ENCODE results near the gene YJU2. TPM values are rescaled to one million over a fixed set of nuclear protein-coding genes. Genes with fewer than 3 reads are reported as not detected.

Gene YJU2
- total RNA-seq, 1 donor from 2014 or later, result 22.1 TPM

DNA sequence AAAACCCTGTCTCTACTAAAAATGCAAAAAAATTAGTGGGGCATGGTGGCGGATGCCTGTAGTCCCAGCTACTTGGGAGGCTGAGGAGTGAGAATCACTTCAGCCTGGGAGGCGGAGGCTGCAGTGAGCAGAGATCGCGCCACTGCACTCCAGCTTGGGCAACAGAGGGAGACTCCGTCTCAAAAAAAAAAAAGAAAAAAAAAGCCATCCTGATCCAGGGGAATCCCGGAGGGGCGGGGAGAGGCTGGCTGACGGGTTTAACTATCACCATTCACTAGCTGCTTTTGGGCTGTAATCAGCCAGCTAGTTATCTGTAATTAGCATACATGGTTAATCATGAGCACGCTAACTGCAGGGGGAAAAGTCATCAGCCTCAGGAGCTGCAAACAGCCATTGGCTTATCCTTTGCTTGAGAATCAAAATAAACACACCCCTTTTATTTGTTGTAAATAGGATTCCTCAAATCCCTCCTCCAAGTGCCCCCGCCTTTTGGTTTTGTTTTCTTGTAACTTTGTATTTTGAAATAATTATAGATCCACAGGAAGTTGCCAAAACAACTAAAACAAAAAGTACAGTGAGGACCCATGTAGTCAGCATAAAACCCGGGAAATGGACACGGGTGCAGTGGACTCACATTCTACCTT, 67.1 kb downstream of the YJU2 start:
- no peak for DNase-seq (ENCODE audit: low spot score in 2 of 2, unreplicated experiment in 2 of 2)
- Mint-ChIP-seq H3K27ac (no peak overlapping the region), H3K27me3 (ENCODE audit: low read depth) (no peaks in the 10 kb centered on the region), H3K4me1 (no peaks in the 10 kb centered on the region), H3K4me3 (no peak overlapping the region), H3K36me3 (peaks cover 13% of the 10 kb centered on the region), H3K9me3 (peaks cover 2% of the 10 kb centered on the region)
- TF ChIP-seq CTCF (IDR thresholded peaks at IDR 0.05; ENCODE audit: unreplicated experiment), result no peak

DNA sequence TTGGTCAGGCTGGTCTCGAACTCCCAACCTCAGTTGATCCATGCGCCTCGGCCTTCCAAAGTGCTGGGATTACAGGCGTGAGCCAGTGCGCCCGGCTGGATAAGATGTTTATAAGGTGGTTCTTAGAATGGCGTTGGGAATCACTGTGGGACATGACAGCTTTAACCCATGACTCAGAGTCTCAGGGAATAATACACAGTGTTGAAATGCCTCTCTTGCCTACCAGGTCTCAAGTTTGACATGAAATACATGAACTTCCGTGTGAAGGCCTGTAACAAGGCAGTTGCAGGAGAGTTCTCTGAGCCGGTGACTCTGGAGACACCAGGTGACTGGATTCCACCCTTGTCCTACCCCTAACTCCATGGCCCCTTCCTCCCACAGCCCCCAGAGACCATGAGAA, 70.1 kb downstream of the YJU2 start:
- TF ChIP-seq CTCF (IDR thresholded peaks at IDR 0.05; ENCODE audit: unreplicated experiment), result no peak
- H3K4me1 Mint-ChIP-seq, result no peaks in the 10 kb centered on the region
- no peak overlapping the region for H3K4me3 Mint-ChIP-seq
- no peak overlapping the region for H3K27ac Mint-ChIP-seq
- DNase-seq (ENCODE audit: low spot score in 2 of 2, unreplicated experiment in 2 of 2), result no peak
- peaks cover 20% of the 10 kb centered on the region for H3K36me3 Mint-ChIP-seq
- peaks cover 17% of the 10 kb centered on the region for H3K9me3 Mint-ChIP-seq
- H3K27me3 Mint-ChIP-seq (ENCODE audit: low read depth), result no peaks in the 10 kb centered on the region

- H3K27me3 Mint-ChIP-seq (ENCODE audit: low read depth), result no peaks in the 10 kb centered on the region
- no peak for TF ChIP-seq CTCF (IDR thresholded peaks at IDR 0.05; ENCODE audit: unreplicated experiment)
- H3K36me3 Mint-ChIP-seq, result peaks cover 20% of the 10 kb centered on the region
- no peaks in the 10 kb centered on the region for H3K4me1 Mint-ChIP-seq
- H3K27ac Mint-ChIP-seq, result no peak overlapping the region
- no peak for DNase-seq (ENCODE audit: low spot score in 2 of 2, unreplicated experiment in 2 of 2)
- H3K4me3 Mint-ChIP-seq, result no peak overlapping the region
- peaks cover 17% of the 10 kb centered on the region for H3K9me3 Mint-ChIP-seq
These were observed 71.6 kb downstream of the YJU2 start for GRCh38 chr19:4318460-4318859.

Other genes with a start within 250 kb of the YJU2 start
- gene PIAS4, start 239.3 kb upstream of the YJU2 start, total RNA-seq, result 47.9 to 50.1 TPM (median 48.0 TPM) in 3 replicates
- gene ZBTB7A, start 180.2 kb upstream of the YJU2 start, total RNA-seq, result 27.3 to 27.9 TPM (median 27.7 TPM) in 3 replicates
- gene MAP2K2, start 123.0 kb upstream of the YJU2 start, total RNA-seq, result 147 to 161 TPM (median 152 TPM) in 3 replicates
- gene CREB3L3, start 93.4 kb upstream of the YJU2 start, total RNA-seq, result not detected in 3 replicates
- gene SIRT6, start 64.5 kb upstream of the YJU2 start, total RNA-seq, result 25.4 to 31.9 TPM (median 25.6 TPM) in 3 replicates
- gene ANKRD24, start 64.4 kb upstream of the YJU2 start, total RNA-seq, result 0.75 to 0.98 TPM (median 0.86 TPM) in 3 replicates
- gene EBI3, start 17.6 kb upstream of the YJU2 start, total RNA-seq, result 0.22 to 0.96 TPM (median 0.68 TPM) in 3 replicates
- 3.2 to 4.8 TPM (median 4.0 TPM) in 3 replicates for gene SHD, start 32.2 kb downstream of the YJU2 start, total RNA-seq
- 0.29 TPM in 1 of 3 replicates, not detected in the others for gene TMIGD2, start 55.3 kb downstream of the YJU2 start, total RNA-seq
- 16.4 to 17.7 TPM (median 17.1 TPM) in 3 replicates for gene FSD1, start 57.5 kb downstream of the YJU2 start, total RNA-seq
- 74.0 to 79.4 TPM (median 75.3 TPM) in 3 replicates for gene STAP2, start 91.7 kb downstream of the YJU2 start, total RNA-seq
- gene MPND, start 96.5 kb downstream of the YJU2 start, total RNA-seq, result 34.6 to 42.4 TPM (median 42.2 TPM) in 3 replicates
- 89.9 to 91.7 TPM (median 90.1 TPM) in 3 replicates for gene SH3GL1, start 153.5 kb downstream of the YJU2 start, total RNA-seq
- gene CHAF1A, start 155.6 kb downstream of the YJU2 start, total RNA-seq, result 30.9 to 35.1 TPM (median 33.1 TPM) in 3 replicates
- gene UBXN6, start 210.7 kb downstream of the YJU2 start, total RNA-seq, result 67.7 to 71.0 TPM (median 69.9 TPM) in 3 replicates
- 87.6 to 91.3 TPM (median 88.9 TPM) in 3 replicates for gene HDGFL2, start 225.2 kb downstream of the YJU2 start, total RNA-seq